Loucy (cell line): Measurements from ENCODE around the gene GLT8D1.

Experiments
- H2AFZ ChIP-seq: fragments of 200-600 bp; sonication (generic); 2 replicates; pipeline ENCODE4 v1.6.0; 2016; ENCODE audit warnings: antibody characterized with exemption, mild to moderate bottlenecking, low read length, moderate library complexity
- H3F3A ChIP-seq: fragments of 200-600 bp; 2 replicates; pipeline ENCODE4 v1.6.0; 2016; ENCODE audit warnings: antibody characterized with exemption, low read depth, mild to moderate bottlenecking
- H3K27me3 ChIP-seq: fragments of 200-600 bp; sonication (generic); 2 replicates; pipeline ENCODE4 v1.6.1; 2014; ENCODE audit warnings: low read length, mild to moderate bottlenecking; ENCODE audit not compliant: insufficient read depth, poor library complexity, severe bottlenecking
- H3K36me3 ChIP-seq: fragments of 200-600 bp; sonication (generic); 2 replicates; pipeline ENCODE4 v1.6.1; 2016; ENCODE audit warnings: low read length; ENCODE audit not compliant: insufficient read depth
- H3K4me1 ChIP-seq: fragments of 200-600 bp; sonication (generic); 2 replicates; pipeline ENCODE4 v1.5.1; 2014; ENCODE audit warnings: low read length, mild to moderate bottlenecking; ENCODE audit not compliant: insufficient read depth, poor library complexity, severe bottlenecking
- H3K4me2 ChIP-seq: fragments of 200-600 bp; sonication (generic); 2 replicates; pipeline ENCODE4 v1.6.0; 2014; ENCODE audit warnings: antibody characterized with exemption, low read length, low read depth, mild to moderate bottlenecking; ENCODE audit not compliant: poor library complexity, severe bottlenecking
- H3K4me3 ChIP-seq: fragments of 200-600 bp; sonication (generic); 2 replicates; pipeline ENCODE4 v1.5.1; 2014; ENCODE audit warnings: low read length, mild to moderate bottlenecking, mixed read lengths; ENCODE audit not compliant: poor library complexity, severe bottlenecking
- H3K79me2 ChIP-seq: fragments of 200-600 bp; sonication (generic); 2 replicates; pipeline ENCODE4 v1.6.1; 2014; ENCODE audit warnings: low read length; ENCODE audit not compliant: insufficient read depth
- H3K9ac ChIP-seq: fragments of 200-600 bp; sonication (generic); 2 replicates; pipeline ENCODE4 v1.6.0; 2014; ENCODE audit warnings: mild to moderate bottlenecking, low read depth, low read length, moderate library complexity; ENCODE audit not compliant: poor library complexity, severe bottlenecking
- H3K9me2 ChIP-seq: fragments of 200-600 bp; sonication (generic); replicated peaks from 2 replicates; pipeline ENCODE4 v1.6.1; 2016; ENCODE audit warnings: low read depth, low read length, mixed read lengths
- H3K9me3 ChIP-seq: fragments of 200-600 bp; sonication (generic); 2 replicates; pipeline ENCODE4 v1.6.1; 2014; ENCODE audit warnings: mild to moderate bottlenecking, antibody characterized with exemption, low read length, low read depth; ENCODE audit not compliant: insufficient read depth
- H4K20me1 ChIP-seq: fragments of 200-600 bp; sonication (generic); 2 replicates; pipeline ENCODE4 v1.6.0; 2014; ENCODE audit warnings: antibody characterized with exemption, low read length, mild to moderate bottlenecking; ENCODE audit not compliant: insufficient read depth, poor library complexity, severe bottlenecking
- CTCF ChIP-seq: fragments of 200-600 bp; sonication (generic); conservative IDR thresholded peaks from 2 replicates; pipeline ENCODE4 v1.5.1; 2014; ENCODE audit warnings: mild to moderate bottlenecking, antibody characterized with exemption, low read length
- EZH2phosphoT487 ChIP-seq: fragments of 200-600 bp; IDR thresholded peaks from 2 replicates; pipeline ENCODE4 v1.6.1; 2018; ENCODE audit warnings: antibody characterized with exemption, mild to moderate bottlenecking, moderate library complexity, borderline replicate concordance

GLT8D1 gene

GRCh38 chr3:52705438-52705687 lies 228 bp downstream of the GLT8D1 start:
- H3K36me3 ChIP-seq: no peaks in the 10 kb centered on the region
- no peaks in the 10 kb centered on the region for H3F3A ChIP-seq
- H3K9me3 ChIP-seq: no peaks in the 10 kb centered on the region
- TF ChIP-seq EZH2phosphoT487 (no peak), CTCF (no peak)
- no peaks in the 10 kb centered on the region for H3K9me2 ChIP-seq
- peaks cover 49% of the 10 kb centered on the region for H3K79me2 ChIP-seq
- peak overlapping the region; percentile 97 for H2AFZ ChIP-seq
- H3K27me3 ChIP-seq: peaks cover 4% of the 10 kb centered on the region
- peaks cover 16% of the 10 kb centered on the region for H4K20me1 ChIP-seq
- peaks cover 23% of the 10 kb centered on the region for H3K4me1 ChIP-seq
- H3K4me2 ChIP-seq: peak overlapping the region; percentile 87
- H3K4me3 ChIP-seq: peak overlapping the region; percentile 99
- peak overlapping the region; percentile 98 for H3K9ac ChIP-seq

GRCh38 chr3:52704611-52705437 lies 767 bp downstream of the GLT8D1 start:
- Histone ChIP-seq H3K4me1 (peaks cover 23% of the 10 kb centered on the region), H3K4me2 (peak overlapping the region; percentile 87), H3K9me3 (no peaks in the 10 kb centered on the region), H3K4me3 (peak overlapping the region; percentile 99), H4K20me1 (peaks cover 16% of the 10 kb centered on the region), H2AFZ (peak overlapping the region; percentile 97), H3K9ac (peak overlapping the region; percentile 98), H3K79me2 (peaks cover 49% of the 10 kb centered on the region), H3K27me3 (peaks cover 4% of the 10 kb centered on the region), H3F3A (no peaks in the 10 kb centered on the region), H3K9me2 (no peaks in the 10 kb centered on the region), H3K36me3 (no peaks in the 10 kb centered on the region)
- TF ChIP-seq CTCF: no peak
- TF ChIP-seq EZH2phosphoT487: no peak

- peak overlapping the region; percentile 87 for H3K4me2 ChIP-seq
Observed at GRCh38 chr3:52703341-52703740, 2.2 kb downstream of the GLT8D1 start.

More at GRCh38 chr3:52703341-52703740, 2.2 kb downstream of the GLT8D1 start:
- peaks cover 4% of the 10 kb centered on the region for H3K27me3 ChIP-seq
- peaks cover 49% of the 10 kb centered on the region for H3K79me2 ChIP-seq
- peaks cover 23% of the 10 kb centered on the region for H3K4me1 ChIP-seq
- H3K9ac ChIP-seq: peak overlapping the region; percentile 98
- no peak for TF ChIP-seq CTCF
- no peak for TF ChIP-seq EZH2phosphoT487
- H4K20me1 ChIP-seq: peaks cover 14% of the 10 kb centered on the region
- no peaks in the 10 kb centered on the region for H3K9me2 ChIP-seq
- H2AFZ ChIP-seq: no peak overlapping the region
- no peaks in the 10 kb centered on the region for H3K36me3 ChIP-seq
- H3F3A ChIP-seq: no peaks in the 10 kb centered on the region
- H3K4me3 ChIP-seq: no peak overlapping the region
- H3K9me3 ChIP-seq: no peaks in the 10 kb centered on the region
